Subcutaneous adipose tissue (tissue), 4 donors: ENCODE data around the gene HPCAL4. TPM values are rescaled to one million over a fixed set of nuclear protein-coding genes. Genes with fewer than 3 reads are reported as not detected.

Source experiments
- total RNA-seq, 4 donors: library from RNA; depleted of rRNA; stranded (reverse); fragments of >200 nt; gene quantifications; one replicate each; pipeline ENCODE4 v1.1.0, GENCODE V29; 2016
- TF ChIP-seq, protein P1 (sequence below): fragments of 450-650 bp; IDR thresholded peaks from one replicate; pipeline ENCODE4 v1.5.1; 2016; ENCODE audit warnings: low read depth, mild to moderate bottlenecking, control low read depth, antibody characterized with exemption, moderate library complexity

HPCAL4 gene
- total RNA-seq, 4 donors from 2014 or later, result not detected

DNA sequence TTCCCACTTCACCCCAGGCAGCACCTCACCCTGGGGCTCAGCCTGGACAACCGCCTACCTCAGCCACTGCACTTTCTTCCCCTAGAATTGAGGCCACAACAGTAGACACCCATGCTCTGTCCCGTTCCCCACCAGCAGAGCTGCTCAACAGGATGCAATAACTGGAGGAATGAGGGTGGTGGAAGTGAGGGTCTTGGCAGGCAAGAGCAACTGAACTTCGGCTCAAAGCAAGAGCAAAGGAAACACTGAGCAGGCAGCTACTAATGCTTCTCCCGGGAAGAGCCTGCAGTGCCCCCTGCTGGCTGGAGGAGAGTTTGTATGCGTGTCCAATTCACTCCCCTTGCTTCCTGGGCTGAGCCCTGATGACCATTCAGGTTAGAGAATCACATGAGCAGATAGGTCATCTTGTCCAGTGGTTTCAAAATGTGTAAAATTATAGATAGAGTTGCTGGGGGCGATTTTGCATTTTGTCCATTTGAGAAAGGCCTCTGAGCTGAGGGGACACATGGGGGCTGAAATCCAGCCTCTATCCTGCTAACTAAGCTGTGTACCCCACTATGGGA lies 33.2 kb downstream of the HPCAL4 start:
- TF ChIP-seq, protein P1, sequence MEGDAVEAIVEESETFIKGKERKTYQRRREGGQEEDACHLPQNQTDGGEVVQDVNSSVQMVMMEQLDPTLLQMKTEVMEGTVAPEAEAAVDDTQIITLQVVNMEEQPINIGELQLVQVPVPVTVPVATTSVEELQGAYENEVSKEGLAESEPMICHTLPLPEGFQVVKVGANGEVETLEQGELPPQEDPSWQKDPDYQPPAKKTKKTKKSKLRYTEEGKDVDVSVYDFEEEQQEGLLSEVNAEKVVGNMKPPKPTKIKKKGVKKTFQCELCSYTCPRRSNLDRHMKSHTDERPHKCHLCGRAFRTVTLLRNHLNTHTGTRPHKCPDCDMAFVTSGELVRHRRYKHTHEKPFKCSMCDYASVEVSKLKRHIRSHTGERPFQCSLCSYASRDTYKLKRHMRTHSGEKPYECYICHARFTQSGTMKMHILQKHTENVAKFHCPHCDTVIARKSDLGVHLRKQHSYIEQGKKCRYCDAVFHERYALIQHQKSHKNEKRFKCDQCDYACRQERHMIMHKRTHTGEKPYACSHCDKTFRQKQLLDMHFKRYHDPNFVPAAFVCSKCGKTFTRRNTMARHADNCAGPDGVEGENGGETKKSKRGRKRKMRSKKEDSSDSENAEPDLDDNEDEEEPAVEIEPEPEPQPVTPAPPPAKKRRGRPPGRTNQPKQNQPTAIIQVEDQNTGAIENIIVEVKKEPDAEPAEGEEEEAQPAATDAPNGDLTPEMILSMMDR, result no peak

DNA sequence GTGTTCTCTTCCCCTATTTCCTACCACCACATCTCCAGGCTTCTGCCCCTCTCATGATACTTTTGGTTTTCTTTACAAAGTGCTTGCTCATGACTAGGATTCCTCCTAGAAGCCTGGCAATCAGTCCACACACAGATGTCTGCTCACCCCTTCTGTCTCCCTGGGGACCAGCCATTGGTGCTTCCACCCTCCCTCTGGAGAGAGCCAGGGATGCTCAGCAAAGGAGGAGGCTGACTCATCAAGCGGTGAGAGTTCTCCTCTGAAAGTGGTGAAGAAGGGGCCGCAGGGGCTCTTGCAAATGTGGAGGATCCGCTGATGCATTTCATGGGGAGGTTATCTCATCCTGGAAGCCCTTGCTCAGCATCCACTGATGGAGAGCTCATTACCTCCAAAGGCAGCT lies 33.8 kb downstream of the HPCAL4 start:
- TF ChIP-seq, protein P1, result no peak

DNA sequence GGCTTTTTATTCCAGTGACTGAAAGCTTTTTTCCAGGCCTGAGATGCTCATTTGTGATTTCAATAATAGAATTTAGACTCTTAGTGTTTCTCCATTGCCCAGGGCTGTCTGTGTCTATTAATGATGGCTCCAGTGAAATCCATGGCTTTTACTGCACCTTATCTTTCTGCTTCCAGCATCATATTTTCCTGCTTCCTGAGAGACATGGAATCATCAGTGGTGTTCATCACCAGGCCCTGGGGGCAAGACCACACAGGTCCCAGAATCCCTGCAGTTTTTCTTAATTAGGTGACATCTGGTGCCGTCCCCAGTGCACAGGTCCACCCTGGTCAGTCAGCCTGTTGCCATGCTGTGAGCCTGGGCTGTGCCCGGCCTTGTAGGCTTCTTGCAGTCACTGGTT lies 34.8 kb downstream of the HPCAL4 start:
- TF ChIP-seq, protein P1, result no peak

DNA sequence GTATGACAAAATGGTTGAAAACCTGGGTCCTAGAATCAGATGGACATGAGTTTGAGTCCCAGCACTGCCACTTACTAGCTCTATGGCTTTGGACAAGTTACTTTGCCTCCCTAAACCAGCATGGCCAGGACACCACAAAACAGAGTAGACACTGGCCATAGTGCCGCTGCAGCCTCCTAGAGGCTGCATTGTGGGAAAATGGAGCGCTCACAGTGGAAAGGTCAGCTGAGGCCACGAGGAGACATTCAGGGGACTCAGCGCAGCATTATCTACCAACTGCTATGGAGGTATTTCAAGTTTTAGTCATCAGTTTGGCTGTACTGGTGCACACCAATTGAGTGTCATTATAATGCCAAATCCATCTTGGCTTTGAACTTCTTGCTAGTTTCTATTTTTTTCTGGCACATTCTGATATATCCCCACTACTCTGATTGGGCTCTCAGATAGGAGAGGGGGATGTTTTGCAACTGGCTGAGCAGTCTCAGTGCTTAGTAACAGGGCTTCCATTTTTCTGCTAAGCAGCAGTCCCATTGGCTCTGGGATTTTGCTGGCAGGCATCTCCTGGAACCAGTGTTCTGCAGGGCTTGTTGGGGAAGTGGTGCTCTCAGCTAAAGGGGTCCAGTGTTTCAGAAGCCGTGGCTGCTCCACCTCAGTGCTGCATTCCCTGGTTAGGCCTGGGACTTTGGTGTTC lies 35.5 kb downstream of the HPCAL4 start:
- TF ChIP-seq, protein P1, result no peak

DNA sequence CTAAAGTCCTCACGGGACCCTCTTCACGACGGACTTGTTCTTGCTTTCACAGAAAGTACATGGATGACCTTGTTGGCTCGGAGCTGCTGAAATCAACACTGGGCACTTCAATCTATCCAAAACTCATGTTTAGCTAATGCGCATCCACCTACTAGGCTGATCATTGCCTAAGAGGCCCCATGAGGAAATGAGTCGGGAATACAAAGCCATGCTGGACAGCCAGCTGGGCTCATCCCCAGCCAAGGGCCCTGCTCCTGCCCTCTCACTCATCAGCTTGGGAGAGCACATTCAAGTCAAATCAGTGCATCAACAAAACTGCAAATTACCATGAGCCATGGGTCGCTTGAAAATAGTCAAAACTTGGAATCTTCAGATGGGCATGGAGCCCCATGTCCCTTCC lies 36.9 kb downstream of the HPCAL4 start:
- TF ChIP-seq, protein P1, result no peak

DNA sequence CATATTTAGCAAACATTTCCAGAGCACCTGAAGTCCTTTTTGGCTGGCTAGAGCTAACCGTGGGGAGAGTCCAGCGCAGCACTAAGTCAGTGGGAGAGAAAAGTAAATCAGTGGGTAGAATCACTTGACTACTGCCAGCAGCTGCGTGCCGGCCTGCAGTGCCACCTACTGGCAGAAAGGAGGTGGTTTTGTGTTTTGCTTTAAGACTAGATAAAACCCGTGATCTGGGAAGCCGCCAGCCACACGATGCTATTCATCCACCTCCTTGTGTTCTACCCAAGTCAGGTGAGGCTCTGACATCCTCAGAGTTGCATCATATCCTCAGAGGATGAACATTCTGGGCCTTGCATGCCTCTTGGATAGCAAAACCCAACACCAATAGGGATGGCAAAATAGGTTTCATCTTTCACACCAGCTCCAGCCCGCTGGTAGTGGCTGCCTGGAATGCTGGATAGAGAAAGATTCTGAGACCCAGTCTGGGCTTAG lies 37.6 kb downstream of the HPCAL4 start:
- TF ChIP-seq, protein P1, result no peak

DNA sequence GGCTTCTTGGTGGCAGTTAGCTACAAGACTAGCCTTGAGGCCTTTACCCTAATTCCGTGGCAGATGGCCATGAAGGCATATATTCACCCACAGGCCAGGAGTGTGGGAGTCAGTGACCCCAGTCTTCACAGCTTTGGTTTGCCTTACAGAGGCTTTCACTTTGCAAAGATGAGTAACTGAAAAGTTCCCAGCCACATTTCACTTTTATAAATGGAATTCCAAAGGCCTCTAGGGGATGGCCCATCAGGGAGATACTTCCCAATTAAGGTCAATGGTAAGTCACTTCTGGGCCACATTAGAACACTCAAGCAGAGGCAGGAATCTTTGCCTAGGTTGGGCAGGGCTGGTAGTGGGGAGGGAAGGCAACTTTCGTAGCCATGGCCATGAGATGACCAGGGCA lies 38.7 kb downstream of the HPCAL4 start:
- TF ChIP-seq, protein P1, result no peak
